COLO668 (cell line): ENCODE data around the gene RIT1.
"Not testable (repeated sequence)": the region's sequence is repeated elsewhere in the genome, so short reads cannot be mapped to it uniquely, and the experiment has no call there.

Experiments
- DNase-seq: peaks from one replicate; lab custom pipeline; 2025; ENCODE audit not compliant: unreplicated experiment; lab: John Stamatoyannopoulos, UW

The RIT1 gene

DNA sequence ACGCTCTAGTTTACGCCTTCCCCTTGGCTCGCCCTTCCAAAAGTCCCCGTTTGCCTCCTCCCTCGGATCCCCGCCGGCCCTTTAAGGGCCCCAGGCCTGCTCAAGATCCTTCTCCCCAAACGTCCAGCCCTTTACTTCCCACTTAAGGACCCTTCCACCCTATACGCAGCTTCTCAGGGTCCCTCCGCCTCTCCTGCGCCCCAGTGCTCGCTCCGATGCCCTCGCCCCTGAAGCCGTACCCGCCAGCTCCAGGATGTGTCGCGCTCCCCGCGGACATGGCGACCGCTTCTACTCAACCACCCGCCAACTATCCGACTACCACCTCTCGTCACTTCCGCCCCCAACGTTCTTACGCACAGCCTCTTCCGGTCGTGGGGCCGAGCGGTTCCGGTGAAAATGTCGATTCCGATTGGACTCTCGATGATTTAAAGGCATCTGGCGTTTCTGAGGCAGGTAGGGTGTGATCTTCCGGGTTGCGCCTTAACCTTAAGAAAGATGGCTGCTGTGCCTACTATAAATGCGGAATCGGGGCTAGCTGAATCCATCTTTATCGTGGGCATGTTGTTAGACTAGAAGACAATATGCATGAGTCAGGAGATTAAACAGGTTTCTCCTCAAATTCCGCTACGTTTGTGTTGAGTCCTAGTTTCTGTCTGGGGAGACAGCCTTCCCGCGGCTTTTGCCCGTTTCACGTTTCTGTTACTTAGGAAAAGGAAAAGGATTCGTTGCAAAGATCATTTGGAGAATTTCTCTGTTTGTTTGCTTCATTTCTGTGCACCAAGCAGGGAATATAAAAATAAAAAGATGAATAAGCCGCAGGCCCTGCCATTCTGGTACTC is 23.2 kb upstream of the RIT1 start, which contains the start of gene KHDC4:
Gene KHDC4, minus strand, starts transcription at position 317 of the 839 bp plus-strand sequence. Its CDS starts 40 bp downstream, at position 277.
- peak; percentile 98 for DNase-seq

DNA sequence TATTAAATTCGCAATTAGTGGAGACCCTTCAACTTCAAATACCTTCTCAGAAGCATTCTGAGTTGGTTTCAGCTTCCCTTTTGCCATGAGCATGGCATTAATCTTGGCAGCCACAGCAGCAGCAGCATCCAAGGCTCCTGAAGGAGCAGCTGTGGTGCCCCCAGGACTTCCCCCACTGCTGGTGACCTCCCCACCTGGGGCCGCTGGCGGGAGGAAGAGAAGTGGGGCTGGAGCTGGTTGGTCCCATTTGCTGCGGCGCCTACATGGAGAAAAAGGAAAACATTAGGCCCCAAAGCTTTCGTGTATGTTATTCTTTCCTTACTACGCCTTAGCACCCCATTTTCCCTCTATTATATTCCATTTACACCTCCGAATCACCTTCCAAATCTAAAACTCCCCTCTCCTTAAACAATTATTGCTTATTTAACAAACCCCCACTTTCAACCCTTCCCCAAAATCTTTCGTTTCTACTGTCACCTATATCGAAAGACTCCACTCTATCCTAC is 22.5 kb upstream of the RIT1 start:
- peak; percentile 39 for DNase-seq

DNA sequence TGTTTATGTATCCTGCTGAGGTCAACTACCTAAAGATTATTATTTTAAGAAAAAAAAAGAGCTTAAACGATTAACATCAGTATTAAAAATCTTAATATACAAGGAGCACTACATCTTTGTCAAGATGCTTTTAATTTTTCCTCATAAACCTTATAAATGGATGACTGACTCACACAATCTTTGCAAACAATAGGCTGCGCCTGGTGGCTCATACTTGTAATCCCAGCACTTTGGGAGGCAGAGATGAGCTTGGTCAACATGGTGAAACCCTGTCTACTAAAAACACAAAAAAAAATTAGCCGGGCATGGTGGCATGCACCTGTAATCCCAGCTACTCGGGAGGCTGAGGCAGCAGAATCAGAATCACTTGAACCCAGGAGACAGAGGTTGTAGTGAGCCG is 21.3 kb upstream of the RIT1 start:
- no peak for DNase-seq

DNA sequence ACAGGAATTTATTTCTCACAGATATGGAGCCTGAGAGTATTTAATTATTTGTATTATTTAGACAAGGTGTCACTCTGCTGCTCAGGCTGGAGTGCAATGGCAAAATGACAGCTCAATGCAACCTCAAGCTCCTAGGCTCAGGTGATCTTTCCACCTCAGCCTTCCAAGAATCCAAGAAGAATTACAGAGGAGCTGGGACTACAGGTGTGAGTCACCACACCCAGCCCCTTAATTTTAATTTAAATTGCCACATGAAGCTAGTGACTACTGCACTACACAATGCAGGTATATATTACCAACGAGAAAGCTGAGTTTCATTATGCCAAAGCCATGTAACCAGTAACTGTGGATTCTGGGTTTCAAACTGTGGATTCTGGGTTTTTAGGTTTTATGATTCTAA is 20.9 kb upstream of the RIT1 start:
- no peak for DNase-seq

DNA sequence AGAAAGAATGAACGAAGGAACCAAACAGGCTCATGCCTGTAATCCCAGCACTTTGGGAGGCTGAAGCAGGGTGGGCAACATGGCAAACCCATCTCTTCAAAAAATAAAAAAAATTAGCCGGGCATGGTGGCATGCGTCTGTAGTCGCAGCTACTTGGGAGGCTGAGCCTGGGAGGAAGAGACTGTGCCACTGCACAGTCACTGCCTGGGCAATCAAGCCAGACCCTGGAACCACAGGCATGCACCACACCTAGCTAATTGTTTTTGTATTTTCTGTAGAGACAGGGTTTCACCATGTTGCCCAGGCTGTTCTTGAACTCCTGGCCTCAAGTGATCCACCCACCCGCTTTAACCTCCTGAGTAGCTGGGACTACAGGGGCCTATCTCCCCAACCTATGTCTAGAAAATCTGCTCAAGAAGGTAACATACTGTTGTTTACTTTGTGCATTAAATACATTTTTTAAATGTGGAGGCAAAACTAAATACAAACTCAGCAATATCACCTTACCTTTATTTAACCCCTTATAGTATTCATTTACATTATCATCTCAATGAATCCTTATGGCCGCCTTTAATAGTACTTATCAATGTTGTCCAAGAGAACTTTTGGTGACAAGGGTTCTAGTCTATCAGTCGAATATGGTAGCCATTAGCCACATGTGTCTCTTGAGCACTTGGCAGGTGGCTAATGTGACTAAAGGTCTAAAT is 20.3 kb upstream of the RIT1 start:
- peak; percentile 12 for DNase-seq

DNA sequence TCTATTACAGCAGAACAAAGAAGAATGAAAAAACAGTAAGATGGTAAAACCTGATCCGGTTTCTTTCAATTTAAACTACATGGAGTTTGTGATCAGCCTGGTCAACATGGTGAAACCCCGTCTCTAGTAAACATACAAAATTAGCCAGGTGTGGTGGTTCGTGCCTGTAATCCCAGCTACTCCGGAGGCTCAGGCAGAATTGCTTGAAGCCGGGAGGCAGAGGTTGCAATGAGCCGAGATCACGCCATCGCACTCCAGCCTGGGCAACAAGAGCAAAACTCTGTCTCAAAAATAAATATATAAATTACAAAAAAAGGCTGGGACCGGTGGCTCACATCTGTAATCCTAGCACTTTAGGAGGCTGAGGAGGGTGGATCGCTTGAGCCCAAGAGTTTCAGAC is 19.6 kb upstream of the RIT1 start:
- not testable (repeated sequence) for DNase-seq

DNA sequence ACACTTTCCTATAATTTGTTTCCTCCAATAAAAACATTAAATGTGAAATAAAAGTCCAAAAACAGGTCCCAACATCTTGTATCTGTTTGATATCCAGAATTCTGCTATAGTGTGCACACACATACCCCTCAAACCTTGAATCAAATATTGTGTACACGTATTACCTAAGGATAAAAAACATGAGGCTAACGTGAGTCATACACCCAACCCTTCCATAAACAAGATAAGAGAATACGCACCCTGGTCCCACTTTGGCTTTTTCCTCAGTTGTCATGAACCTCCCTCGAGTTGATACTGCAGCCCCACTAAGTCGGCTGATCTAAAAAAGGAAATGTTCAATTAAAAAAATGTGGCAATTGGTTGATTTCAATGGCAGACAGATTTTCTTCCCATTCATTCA is 17.9 kb upstream of the RIT1 start:
- no peak for DNase-seq

DNA sequence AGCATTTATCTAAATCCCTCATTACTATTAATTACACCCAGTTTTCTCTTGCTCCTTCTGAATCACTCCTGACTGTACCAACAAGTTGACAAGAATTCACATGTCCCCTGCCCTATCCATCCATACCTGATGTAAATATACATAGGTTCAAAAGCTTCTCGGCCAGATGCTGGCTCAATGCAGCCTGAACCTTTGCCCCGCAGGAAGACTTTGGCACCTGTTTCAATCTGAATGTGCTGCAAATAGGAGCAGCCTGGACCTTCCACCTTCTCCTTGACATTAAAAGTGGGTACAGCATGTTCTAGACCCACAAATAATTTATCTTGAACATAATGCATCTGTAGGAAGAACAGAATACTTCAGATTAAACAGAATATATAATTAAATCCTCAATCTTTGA is 14.4 kb upstream of the RIT1 start:
- no peak for DNase-seq

DNA sequence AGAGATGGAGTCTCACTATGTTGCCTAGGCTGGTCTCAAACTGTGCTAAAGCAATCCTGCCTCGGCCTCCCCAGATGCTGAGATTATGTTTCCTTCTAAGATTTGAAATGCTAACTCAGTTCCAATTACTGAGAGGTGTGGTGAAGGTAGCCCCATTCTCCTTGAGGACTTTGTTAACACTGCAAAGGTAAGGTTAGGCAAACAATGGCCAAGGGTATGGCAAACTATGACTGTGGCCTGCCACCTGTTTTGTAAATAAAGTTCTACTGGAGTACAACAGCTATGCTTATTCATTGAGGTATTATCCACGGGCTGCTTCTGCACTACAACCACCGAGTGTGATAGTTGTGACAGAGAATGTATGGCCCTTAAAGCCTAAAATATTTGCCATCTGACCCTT is 9.6 kb upstream of the RIT1 start:
- DNase-seq: no peak

DNA sequence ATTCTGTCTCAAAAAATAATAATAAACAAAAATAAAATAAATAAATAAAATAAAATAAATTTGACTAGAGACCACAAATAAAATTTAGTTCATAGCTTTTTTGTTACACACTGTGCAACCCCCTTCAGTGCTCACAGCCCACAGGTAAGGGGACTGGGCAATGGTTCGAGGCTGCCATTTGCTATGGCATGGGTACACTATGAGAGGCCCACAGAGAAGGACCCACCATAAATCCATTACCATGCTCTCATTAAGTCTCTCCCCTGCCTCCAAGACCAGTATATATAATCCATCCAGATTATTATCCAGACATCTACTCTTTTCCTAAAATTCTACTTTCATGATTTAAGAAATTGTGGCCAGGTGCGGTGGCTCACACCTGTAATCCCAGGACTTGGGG is 8.7 kb upstream of the RIT1 start:
- no peak for DNase-seq

DNA sequence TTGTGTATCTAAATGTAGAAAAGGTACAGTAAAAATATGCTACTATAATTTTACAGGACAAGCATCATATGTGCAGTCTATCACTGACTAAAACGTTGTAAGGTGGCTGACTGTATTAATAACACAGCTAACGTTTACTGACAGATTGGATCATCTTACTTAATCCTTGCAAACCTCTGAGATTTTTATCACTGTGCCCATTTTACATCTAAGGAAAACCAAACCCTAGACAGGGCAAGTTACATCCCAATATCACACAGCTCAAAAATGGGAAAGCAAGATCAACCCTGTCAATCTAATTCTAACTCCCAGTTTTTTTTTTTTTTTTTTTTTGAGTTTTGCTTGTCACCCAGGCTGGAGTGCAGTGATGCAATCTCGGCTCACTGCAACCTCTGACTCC is 7.5 kb upstream of the RIT1 start:
- no peak for DNase-seq

DNA sequence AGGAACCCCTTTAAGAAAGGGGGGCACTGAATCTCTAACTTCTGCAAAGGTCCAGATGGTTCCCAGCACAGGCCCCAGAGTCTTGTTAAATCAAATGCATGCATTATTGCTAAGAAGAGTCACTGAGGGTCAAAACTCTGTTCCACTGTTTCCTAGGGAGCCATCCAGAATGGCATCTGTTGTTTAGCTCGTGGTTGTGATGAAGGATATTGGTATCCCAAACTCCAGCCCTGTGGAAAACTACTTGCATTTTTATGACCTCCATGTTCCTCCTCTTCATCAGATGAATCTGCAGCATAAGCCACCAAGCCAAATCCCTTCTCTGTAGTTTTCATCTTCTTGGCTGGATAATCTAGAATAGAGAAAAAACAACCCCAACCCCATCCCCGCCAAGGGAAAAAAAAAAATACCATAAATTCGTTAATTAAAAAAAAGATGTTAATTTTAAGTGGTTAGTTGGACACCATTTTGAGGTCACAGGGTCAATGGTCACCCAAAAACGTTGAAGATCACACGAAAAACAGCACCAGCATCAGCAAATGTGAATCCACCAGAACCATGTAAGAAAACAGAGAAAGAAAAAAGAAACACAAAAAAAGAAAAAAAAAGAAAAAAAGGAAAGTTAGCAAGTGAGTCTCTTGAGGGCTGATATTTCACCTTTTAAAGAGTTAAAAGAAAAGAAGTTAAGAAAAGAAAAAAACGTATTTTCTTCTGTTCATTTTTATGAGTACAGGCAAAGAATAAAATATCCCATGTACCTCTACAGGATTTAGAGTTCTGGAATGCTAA is 3.0 kb upstream of the RIT1 start:
- no peak for DNase-seq

DNA sequence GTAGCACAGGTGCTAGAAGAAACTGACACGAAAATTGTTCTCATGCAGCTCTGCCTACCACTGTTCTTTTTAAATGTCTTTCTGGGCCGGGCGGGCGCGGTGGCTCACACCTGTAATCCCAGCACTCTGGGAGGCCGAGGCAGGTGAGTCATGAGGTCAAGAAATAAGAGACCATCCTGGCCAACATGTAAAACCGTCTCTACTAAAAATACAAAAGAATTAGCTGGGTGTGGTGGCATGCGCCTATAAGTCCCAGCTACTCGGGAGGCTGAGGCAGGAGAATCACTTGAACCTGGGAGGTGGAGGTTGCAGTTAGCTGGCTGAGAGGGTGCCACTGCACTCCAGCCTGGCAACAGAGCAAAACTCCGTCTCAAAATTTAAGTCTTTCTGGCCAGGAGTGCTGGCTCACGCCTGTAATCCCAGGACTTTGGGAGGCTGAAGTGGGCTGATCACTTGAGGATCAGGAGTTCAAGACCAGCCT is 947 bp upstream of the RIT1 start:
- peak; percentile 19 for DNase-seq

DNA sequence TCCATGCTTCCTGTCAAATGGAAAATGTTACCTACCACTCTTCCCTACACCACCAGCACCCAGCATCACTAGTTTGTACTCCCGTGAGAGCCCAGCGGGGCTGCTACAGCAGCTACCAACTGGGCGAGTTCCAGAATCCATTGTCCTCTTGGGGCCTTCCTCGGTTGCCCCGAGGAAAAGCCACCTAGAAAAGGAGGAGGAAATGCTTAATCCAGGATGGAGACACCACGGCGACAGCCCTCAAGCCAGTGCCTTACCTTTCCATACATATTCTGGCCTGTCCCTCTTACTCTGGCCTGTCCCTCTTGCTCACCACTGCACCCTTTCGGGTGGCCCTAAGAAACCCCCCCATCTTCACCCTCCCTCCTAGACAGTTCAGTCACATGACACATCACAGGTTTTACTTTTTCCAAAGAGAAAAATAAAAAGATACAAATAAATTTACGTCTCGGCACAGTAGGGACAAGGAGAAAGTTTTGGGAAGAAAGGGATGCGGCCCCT is 478 bp downstream of the RIT1 start:
- DNase-seq: peak; percentile 34

DNA sequence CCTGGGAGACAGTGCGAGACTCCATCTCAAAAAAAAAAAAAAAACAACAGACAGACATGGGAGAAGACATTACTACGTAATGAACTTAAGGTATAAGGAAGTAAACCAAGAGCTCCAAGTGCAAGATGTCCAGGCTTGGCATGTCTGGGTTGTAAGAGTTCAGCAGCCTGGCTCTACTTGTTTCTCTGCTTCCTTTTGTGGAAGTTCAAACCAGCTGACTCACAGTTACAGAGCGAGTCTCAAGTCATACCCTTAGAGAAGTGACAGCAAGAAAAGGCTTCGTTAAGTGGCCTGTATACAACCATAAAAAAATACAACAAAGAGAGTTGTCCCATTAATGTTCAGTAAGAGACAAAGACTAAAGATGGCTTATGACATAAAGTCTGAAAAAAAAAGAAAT is 1.3 kb downstream of the RIT1 start:
- no peak for DNase-seq

DNA sequence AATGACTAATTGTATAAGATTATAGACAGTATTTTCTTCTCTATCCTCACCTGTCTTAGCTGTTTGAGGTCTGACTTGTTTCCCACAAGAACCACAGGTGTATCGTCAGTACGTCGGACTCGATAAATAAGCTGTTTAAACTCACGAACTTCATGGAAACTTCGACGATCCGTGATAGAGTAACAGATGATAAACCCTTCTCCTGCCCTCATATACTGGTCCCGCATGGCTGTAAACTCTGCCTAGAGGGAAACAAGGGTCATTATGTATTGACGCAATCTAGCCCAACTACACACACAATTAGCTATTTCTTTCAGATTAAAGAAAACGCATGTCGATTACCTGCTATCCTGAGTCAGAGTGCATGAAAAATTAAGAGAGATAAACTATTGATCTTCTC is 6.9 kb downstream of the RIT1 start:
- no peak for DNase-seq

DNA sequence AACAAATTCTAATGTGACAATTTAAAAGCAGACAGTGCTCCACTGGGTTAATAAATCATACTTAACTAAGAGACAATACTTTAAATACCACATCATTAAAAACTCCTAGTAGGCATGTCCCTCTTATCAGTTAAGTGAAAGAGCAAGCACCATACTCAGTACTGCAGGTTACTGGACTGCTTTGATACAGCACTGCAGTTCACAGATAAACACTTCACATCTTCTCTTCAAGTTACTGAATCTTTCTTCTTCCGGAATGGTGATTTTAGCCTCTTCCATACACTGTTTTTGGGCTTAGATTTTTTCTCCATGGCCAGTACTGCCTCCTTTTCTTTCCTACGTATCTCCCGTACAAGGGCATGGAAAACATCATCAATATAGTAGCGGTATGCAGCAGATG is 11.0 kb downstream of the RIT1 start:
- no peak for DNase-seq

DNA sequence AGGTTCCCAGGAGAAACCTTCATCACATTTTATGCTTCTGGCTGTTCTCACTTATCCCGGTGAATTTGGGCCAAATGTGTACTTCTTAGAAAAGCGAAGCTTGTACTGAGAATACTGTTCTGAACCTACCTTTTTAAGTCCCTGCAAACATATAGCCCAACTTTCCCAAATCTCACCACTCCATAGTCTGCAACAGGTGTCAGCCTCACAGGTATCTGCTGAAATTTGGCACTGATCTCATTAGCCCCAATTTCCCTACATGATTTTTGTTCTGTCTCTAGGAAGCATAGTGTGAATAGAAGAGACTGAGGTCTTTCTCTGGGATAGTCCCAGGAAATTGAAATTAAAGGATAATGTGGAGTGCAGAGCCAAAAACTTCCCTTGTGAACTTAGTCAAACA is 11.5 kb downstream of the RIT1 start:
- DNase-seq: no peak

DNA sequence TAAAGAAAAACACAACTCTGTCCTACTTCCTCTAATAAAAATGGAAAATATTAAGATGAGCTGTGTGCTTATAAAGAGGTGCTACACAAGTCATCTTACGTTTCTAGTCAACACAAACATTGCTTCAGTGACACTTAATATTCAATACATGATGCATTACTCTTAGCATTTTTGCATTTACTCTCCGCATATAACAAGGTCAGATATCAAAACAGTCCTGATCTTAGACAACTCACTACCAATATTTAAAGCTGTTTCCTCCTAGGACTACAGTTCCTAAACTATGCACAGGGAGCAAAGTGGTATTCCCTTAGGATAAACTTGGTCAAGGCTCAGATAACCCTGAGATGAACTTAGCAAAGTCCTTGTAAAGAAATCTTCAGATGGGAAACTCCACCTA is 12.3 kb downstream of the RIT1 start:
- no peak for DNase-seq

DNA sequence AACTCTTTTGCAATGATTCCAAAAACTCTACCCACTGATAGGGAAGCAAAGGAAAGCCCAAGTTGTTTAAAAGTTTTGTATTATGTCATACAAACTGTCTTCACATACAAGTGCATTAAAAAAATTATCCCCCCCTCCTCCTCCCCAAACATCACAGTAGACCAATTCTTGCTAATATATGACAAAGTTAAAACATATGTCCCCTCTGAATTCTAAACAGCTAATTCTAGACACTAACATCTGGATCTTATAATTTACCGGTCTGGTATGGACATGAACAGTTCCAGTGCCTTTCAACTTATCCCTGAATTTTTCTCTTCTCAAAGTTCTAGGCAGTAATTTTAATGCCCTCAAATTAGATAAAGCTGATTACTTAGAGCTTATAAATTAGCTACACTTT is 13.4 kb downstream of the RIT1 start:
- DNase-seq: no peak

DNA sequence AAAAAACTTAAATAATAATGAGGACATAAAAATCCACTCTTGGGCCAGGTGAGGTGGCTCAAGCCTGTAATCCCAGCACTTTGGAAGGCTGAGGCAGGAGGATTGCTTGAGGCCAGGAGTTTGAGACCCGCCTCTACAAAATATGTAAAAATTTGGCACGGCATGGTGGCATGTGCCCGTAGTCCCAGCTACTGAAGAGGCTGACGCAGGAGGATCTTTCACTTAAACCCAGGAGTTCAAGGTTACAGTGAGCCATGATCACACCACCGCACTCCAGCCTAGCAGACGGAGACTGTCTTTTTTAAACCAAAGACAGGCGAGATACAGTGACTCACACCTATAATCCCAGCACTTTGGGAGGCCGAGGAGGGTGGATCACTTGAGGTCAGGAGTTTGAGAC is 14.7 kb downstream of the RIT1 start:
- not testable (repeated sequence) for DNase-seq
